Fibroblast of lung (primary cell): ENCODE measurements around the gene PRAMEF13.

Experiments used
- CTCF ChIP-seq, 2 donors: IDR thresholded peaks in 1 of 2; conservative IDR thresholded peaks in 1 of 2; 1 replicate in 1 of 2; 2 replicates in 1 of 2; pipeline ENCODE4 v1.5.1; 2011 to 2012; ENCODE audit warnings: low read length in 2 of 2, control low read depth in 1 of 2, inconsistent platforms in 1 of 2, low read depth in 1 of 2, mild to moderate bottlenecking in 1 of 2
- EZH2 ChIP-seq: IDR thresholded peaks from 2 replicates; pipeline ENCODE4 v1.5.1; 2012; ENCODE audit warnings: low read length, control low read depth, mild to moderate bottlenecking; ENCODE audit errors: missing control alignments

GRCh38 chr1:13224480-13225060 is 23.4 kb upstream of the PRAMEF13 start:
- TF ChIP-seq CTCF (conservative IDR thresholded peaks at IDR 0.05 in 1 of 2, IDR thresholded peaks at IDR 0.05 in 1 of 2; ENCODE audit: low read depth in 1 of 2, low read length in 2 of 2) = no peak
- no peak for TF ChIP-seq EZH2
